GM12801 (cell line): ENCODE results near the gene GLRA3.

Source experiments
- TF ChIP-seq, protein P1 (sequence below): IDR thresholded peaks from one replicate; pipeline ENCODE4 v1.5.1; 2011; ENCODE audit warnings: control low read depth; ENCODE audit not compliant: insufficient read length; ENCODE audit errors: extremely low read depth

The GLRA3 gene

DNA sequence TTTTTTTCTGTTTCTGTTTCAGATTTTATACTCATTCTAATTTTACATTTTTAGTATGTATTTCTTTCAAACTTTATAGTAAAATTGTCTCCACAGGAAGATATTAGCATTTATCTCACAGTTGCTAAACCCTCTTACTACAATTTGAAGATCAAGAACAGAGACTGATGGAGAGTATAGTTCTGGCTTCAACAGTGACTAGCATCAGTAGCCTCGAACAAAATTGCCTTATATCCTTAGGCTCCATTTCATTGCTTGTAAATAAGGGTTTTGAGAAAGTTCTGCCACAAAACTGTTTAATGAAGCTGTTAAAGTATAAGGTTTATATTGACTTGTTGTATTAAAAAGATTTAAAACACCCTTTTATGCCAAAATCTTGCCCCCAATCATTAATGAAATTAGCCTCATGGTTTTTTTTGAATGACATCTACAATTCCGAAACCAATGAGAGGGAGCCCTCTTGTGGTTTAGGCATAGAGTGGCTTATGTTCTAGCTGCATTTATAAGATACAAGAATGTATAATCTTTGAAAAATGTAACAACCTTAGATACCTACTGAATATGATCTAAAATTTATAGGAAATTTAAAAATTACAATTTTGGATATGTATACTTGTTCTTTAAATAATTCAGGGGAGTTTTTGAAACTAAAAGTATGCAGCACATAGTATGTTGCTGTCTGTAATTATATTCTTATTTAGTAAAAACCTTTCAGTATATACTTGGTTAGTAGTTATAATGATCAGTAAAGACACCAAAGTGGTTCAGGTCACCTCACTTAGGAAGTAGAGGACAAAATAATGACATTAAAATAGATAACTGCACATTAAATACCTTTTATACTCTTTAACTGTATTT lies 196.9 kb downstream of the GLRA3 start:
- TF ChIP-seq, protein P1, sequence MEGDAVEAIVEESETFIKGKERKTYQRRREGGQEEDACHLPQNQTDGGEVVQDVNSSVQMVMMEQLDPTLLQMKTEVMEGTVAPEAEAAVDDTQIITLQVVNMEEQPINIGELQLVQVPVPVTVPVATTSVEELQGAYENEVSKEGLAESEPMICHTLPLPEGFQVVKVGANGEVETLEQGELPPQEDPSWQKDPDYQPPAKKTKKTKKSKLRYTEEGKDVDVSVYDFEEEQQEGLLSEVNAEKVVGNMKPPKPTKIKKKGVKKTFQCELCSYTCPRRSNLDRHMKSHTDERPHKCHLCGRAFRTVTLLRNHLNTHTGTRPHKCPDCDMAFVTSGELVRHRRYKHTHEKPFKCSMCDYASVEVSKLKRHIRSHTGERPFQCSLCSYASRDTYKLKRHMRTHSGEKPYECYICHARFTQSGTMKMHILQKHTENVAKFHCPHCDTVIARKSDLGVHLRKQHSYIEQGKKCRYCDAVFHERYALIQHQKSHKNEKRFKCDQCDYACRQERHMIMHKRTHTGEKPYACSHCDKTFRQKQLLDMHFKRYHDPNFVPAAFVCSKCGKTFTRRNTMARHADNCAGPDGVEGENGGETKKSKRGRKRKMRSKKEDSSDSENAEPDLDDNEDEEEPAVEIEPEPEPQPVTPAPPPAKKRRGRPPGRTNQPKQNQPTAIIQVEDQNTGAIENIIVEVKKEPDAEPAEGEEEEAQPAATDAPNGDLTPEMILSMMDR: no peak

DNA sequence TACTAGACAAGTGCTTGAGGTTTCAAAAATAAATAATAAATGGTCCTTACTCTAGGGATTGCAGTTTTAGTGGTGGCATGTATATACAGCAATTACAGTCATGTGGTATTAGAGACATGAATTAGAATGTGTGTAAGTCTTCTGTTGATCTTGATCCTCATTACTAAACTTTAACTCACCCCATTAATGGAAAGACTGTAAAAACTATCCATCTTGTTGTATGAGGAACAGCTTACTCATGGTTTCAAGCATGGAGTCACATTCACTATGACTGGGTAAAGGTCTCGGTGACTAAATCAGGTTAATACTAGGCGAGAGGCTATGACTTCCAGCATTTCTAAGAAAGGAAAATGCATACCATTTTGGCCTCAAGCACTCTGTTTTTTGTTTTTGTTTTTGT lies 199.8 kb downstream of the GLRA3 start:
- TF ChIP-seq, protein P1: no peak

DNA sequence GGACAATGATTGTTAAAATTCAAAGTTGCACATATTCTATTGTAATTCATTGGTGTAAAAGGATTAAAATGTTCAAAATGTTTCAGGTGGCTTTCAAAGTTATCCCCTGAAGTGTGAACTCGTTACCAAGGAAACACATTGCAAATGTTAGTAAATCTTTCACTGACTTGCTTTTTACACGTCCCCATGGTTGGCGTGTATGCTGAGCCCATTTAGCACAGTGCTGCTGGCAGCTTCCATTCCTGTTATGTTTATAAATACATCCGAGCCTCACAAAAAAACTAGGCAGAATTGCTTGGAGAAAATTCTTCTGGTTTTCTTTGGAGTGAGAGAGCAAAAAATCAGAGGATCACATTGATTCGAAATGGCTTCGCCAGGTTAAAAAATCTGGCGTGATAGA lies 200.9 kb downstream of the GLRA3 start:
- TF ChIP-seq, protein P1: no peak

DNA sequence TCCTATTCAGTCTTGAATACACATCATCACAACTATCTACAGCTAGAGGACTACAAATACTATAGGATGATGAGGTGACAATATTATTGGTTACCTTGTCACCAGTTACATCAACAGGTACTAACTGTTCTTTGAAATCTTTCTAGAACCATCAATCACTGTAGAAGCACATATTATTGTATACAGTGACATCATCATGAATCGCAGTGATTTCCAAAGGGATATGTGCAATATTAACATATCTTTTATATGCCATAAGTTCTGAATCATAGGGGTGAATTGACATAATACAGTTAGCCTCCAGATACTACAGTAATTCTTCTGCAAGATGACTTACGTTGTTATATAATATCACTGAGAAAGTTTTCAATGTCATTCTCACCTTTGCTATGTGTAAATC lies 201.6 kb downstream of the GLRA3 start:
- TF ChIP-seq, protein P1: no peak

DNA sequence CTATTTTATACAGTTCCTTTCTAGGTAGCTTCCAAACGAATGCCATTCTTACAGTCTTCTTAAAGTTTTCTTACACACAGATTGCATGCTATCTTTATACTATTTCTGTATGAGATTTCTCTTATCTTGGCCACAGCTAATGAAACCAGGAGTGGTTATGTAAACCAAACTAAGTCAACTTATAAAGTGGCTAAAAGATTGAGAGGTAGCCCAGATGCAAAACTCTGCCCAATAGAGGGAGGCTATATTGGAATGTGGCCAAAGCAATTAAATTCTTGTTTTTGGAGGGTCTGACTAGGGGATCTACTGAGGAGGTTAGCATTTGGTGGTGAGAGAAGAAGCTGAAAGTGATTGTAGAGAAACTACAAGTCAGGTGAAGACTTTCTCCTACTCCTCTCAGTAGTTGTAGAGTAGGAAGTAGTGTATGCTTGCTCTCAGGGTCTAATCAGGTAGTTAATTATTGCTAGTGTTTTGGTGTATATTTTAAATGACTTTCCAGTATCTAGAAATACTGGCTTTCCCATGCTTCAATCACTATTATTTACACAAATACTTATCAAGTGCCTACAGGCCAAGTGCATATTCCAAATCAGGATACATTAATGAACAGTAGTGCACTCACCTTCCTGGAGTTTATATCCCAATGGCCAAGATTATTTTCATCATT lies 202.6 kb downstream of the GLRA3 start:
- TF ChIP-seq, protein P1: no peak

DNA sequence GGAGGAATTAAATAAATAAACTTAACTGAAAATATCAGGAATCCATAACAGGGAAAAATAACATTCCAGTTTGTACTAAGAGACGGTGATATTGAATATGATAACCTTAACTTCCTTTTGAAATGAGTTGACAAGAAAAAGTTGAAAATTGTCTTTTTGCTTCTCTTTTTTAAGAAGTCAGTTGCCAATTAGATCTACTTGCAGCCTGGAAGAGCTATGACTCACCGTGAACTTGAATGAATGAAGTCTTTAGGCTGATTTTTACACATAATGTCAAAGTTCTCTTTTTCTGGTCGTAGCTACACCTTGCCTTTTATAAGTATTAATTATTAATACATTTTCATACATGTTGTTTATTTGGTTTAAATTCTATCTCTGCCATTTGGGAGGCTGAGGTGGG lies 212.4 kb downstream of the GLRA3 start:
- TF ChIP-seq, protein P1: no peak

DNA sequence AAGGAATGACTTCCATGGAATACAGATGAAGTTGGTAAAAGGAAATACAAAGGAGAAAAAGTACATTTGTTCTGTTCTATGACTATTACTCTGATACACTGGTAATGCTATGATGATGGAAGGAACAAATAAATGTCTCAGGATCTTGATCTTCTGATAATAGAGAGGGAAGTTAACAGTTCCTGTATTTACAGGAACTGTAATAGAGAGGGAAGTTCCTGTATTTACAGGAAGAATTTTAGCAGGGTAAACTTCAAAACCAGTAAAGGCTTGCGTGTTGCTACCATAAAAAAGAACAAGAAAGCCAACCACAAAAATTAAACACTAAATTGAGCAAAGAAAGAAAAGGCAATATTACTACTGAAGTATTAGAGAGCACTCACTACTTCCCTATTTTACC lies 215.1 kb downstream of the GLRA3 start:
- TF ChIP-seq, protein P1: no peak
